ENCODE measurements around the gene ATL3. TPM values are rescaled to one million over a fixed set of nuclear protein-coding genes. Genes with fewer than 3 reads are reported as not detected.

The ATL3 gene
- total RNA-seq, 2 experiments from 2014 or later, result 23.2 to 37.9 TPM

GRCh38 chr11:63660972-63661371 is 10.2 kb downstream of the ATL3 start:
- Histone ChIP-seq H3K27ac (ENCODE audit: low read depth, low read length, poor library complexity, severe bottlenecking) (no peak overlapping the region), H4K20me1 (ENCODE audit: insufficient read depth, low read length) (no peaks in the 10 kb centered on the region), H3K4me3 (ENCODE audit: low read depth, low read length, poor library complexity, severe bottlenecking) (no peak overlapping the region), H2AFZ (ENCODE audit: low read length) (no peak overlapping the region), H3K9me3 (ENCODE audit: low read length) (no peaks in the 10 kb centered on the region), H3K9me2 (ENCODE audit: insufficient read depth, low read length) (no peaks in the 10 kb centered on the region), H3K4me1 (ENCODE audit: insufficient read depth, low read length, poor library complexity, severe bottlenecking) (no peaks in the 10 kb centered on the region), H3K4me2 (ENCODE audit: low read length) (no peak overlapping the region), H3K79me2 (ENCODE audit: insufficient read depth, low read depth, low read length) (peaks cover 76% of the 10 kb centered on the region), H3K36me3 (ENCODE audit: insufficient read depth, low read length) (peaks cover 35% of the 10 kb centered on the region)
- BruUV-seq (replicated peaks), result no TSS peak
- intact Hi-C loops (cut with micrococcal nuclease; ENCODE audit: unreplicated experiment), result no loop called here
- ChIA-PET POLR2A (interaction anchor here (0.6 to 1.4 kb wide), 4 partner anchors 9 to 12 kb away, joined by 3 to 4 read pairs (median 3); no protein-coding TSS in a partner anchor), CTCF (ENCODE audit: unreplicated experiment) (interaction anchor here (0.8 kb wide), 1 partner anchor 8 kb away, joined by 6 read pairs; no protein-coding TSS in a partner anchor)
- TF ChIP-seq, protein P1, sequence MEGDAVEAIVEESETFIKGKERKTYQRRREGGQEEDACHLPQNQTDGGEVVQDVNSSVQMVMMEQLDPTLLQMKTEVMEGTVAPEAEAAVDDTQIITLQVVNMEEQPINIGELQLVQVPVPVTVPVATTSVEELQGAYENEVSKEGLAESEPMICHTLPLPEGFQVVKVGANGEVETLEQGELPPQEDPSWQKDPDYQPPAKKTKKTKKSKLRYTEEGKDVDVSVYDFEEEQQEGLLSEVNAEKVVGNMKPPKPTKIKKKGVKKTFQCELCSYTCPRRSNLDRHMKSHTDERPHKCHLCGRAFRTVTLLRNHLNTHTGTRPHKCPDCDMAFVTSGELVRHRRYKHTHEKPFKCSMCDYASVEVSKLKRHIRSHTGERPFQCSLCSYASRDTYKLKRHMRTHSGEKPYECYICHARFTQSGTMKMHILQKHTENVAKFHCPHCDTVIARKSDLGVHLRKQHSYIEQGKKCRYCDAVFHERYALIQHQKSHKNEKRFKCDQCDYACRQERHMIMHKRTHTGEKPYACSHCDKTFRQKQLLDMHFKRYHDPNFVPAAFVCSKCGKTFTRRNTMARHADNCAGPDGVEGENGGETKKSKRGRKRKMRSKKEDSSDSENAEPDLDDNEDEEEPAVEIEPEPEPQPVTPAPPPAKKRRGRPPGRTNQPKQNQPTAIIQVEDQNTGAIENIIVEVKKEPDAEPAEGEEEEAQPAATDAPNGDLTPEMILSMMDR (conservative IDR thresholded peaks at IDR 0.05; ENCODE audit: low read length), result no peak
- TF ChIP-seq EZH2phosphoT487 (IDR thresholded peaks at IDR 0.05; ENCODE audit: borderline replicate concordance, low read depth, low read length), result no peak
- DNase-seq (ENCODE audit: low spot score), result no peak

DNA sequence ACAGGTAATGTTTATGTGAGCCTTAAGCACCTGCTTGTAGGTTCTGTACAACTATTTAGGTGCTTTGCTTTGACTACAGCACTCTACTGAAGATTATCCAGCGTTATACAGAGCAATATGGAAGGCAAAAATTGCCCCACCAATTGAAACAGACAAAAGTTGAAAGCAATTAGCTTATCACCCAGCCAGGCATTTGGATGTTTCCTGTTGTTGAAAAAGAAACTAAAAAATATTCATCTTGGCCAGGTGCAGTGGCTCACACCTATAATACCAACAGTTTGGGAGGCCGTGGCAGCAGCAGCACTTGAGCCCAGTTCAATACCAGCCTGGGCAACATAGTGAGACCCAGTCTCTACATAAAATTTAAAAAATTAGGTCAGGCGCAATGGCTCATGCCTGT is 18.5 kb downstream of the ATL3 start:
- ChIA-PET CTCF (ENCODE audit: unreplicated experiment) (no interaction called here), POLR2A (interaction anchor here (0.5 to 1.2 kb wide), 2 partner anchors 9 to 96 kb away, joined by 3 to 4 read pairs; no protein-coding TSS in a partner anchor)
- H3K4me3 ChIP-seq (ENCODE audit: low read depth, low read length, poor library complexity, severe bottlenecking), result no peak overlapping the region
- no peak for TF ChIP-seq EZH2phosphoT487 (IDR thresholded peaks at IDR 0.05; ENCODE audit: borderline replicate concordance, low read depth, low read length)
- TF ChIP-seq, protein P1 (conservative IDR thresholded peaks at IDR 0.05; ENCODE audit: low read length), result no peak
- H3K27ac ChIP-seq (ENCODE audit: low read depth, low read length, poor library complexity, severe bottlenecking), result no peak overlapping the region
- intact Hi-C loops (cut with micrococcal nuclease; ENCODE audit: unreplicated experiment), result no loop called here
- H4K20me1 ChIP-seq (ENCODE audit: insufficient read depth, low read length), result no peaks in the 10 kb centered on the region
- H3K4me2 ChIP-seq (ENCODE audit: low read length), result no peak overlapping the region
- no peaks in the 10 kb centered on the region for H3K9me2 ChIP-seq (ENCODE audit: insufficient read depth, low read length)
- BruUV-seq (replicated peaks), result no TSS peak
- no peaks in the 10 kb centered on the region for H3K79me2 ChIP-seq (ENCODE audit: insufficient read depth, low read depth, low read length)
- no peaks in the 10 kb centered on the region for H3K4me1 ChIP-seq (ENCODE audit: insufficient read depth, low read length, poor library complexity, severe bottlenecking)
- no peak overlapping the region for H2AFZ ChIP-seq (ENCODE audit: low read length)
- no peak for DNase-seq (ENCODE audit: low spot score)
- H3K9me3 ChIP-seq (ENCODE audit: low read length), result no peaks in the 10 kb centered on the region
- H3K36me3 ChIP-seq (ENCODE audit: insufficient read depth, low read length), result peaks cover 89% of the 10 kb centered on the region

DNA sequence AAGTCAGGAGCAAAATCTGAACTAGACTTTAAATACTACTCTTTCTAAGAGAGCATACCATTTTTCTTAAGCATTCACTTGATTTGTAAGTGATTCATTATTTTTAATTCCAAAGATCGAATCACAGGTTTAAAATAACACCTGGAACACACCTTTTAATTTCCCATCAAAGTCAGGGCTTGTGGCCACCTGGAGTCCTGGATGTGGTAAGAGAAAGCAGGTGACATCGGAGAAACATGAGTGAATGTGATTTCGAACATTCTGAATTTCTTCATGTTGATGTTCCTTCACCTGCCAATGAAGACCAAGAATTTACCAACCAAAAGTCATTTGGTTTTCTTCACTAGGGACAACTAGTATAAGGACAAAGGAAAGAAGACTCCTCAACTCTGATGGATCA is 28.0 kb downstream of the ATL3 start:
- intact Hi-C loops (cut with micrococcal nuclease; ENCODE audit: unreplicated experiment), result no loop called here
- no peaks in the 10 kb centered on the region for H3K9me3 ChIP-seq (ENCODE audit: low read length)
- no peaks in the 10 kb centered on the region for H3K4me1 ChIP-seq (ENCODE audit: insufficient read depth, low read length, poor library complexity, severe bottlenecking)
- H4K20me1 ChIP-seq (ENCODE audit: insufficient read depth, low read length), result no peaks in the 10 kb centered on the region
- no peak overlapping the region for H2AFZ ChIP-seq (ENCODE audit: low read length)
- H3K4me2 ChIP-seq (ENCODE audit: low read length), result no peak overlapping the region
- no peaks in the 10 kb centered on the region for H3K9me2 ChIP-seq (ENCODE audit: insufficient read depth, low read length)
- H3K79me2 ChIP-seq (ENCODE audit: insufficient read depth, low read depth, low read length), result no peaks in the 10 kb centered on the region
- CTCF ChIA-PET (ENCODE audit: unreplicated experiment), result no interaction called here
- DNase-seq (ENCODE audit: low spot score), result no peak
- no peak overlapping the region for H3K27ac ChIP-seq (ENCODE audit: low read depth, low read length, poor library complexity, severe bottlenecking)
- POLR2A ChIA-PET, result interaction anchor here (0.8 kb wide), 1 partner anchor 17 kb away, joined by 3 read pairs; no protein-coding TSS in a partner anchor
- no peak for TF ChIP-seq EZH2phosphoT487 (IDR thresholded peaks at IDR 0.05; ENCODE audit: borderline replicate concordance, low read depth, low read length)
- TF ChIP-seq, protein P1 (conservative IDR thresholded peaks at IDR 0.05; ENCODE audit: low read length), result no peak
- peaks cover 80% of the 10 kb centered on the region for H3K36me3 ChIP-seq (ENCODE audit: insufficient read depth, low read length)
- BruUV-seq (replicated peaks), result no TSS peak
- H3K4me3 ChIP-seq (ENCODE audit: low read depth, low read length, poor library complexity, severe bottlenecking), result no peak overlapping the region
